ENCODE measurements around the gene GPR156.

GRCh38 chr3:120202363-120202762 is 82.7 kb downstream of the GPR156 start:
- TF ChIP-seq CTCF (conservative IDR thresholded peaks at IDR 0.05): no peak
- TF ChIP-seq ZFX (IDR thresholded peaks at IDR 0.05): no peak
